Neural progenitor cell (in vitro differentiated cells): ENCODE results near the gene SKIC3. TPM values are rescaled to one million over a fixed set of nuclear protein-coding genes. Genes with fewer than 3 reads are reported as not detected.

ENCODE experiments used
- DNase-seq: peaks from one replicate; pipeline ENCODE4 v3.0.0-alpha.2; 2016; ENCODE audit warnings: low spot score
- H2AFZ ChIP-seq: fragments of 200-600 bp; sonication (generic); replicated peaks from 2 replicates; pipeline ENCODE4 v1.6.1; 2016; ENCODE audit warnings: antibody characterized with exemption
- H3F3A ChIP-seq: fragments of 200-600 bp; sonication (generic); 2 replicates; pipeline ENCODE4 v1.6.1; 2016; ENCODE audit warnings: antibody characterized with exemption, low read depth
- H3K27ac ChIP-seq: fragments of 200-600 bp; sonication (generic); 2 replicates; pipeline ENCODE4 v1.5.1; 2016; ENCODE audit warnings: mild to moderate bottlenecking
- H3K27me3 ChIP-seq: fragments of 200-600 bp; sonication (generic); 2 replicates; pipeline ENCODE4 v1.6.1; 2016; ENCODE audit warnings: mild to moderate bottlenecking, moderate library complexity
- H3K36me3 ChIP-seq: fragments of 200-600 bp; sonication (generic); 2 replicates; pipeline ENCODE4 v1.5.1; 2016
- H3K4me1 ChIP-seq: fragments of 200-600 bp; sonication (generic); 2 replicates; pipeline ENCODE4 v1.6.1; 2016; ENCODE audit warnings: mixed run types
- H3K4me2 ChIP-seq: fragments of 200-600 bp; sonication (generic); 2 replicates; pipeline ENCODE4 v1.6.1; 2016
- H3K4me3 ChIP-seq: fragments of 200-600 bp; sonication (generic); 2 replicates; pipeline ENCODE4 v1.5.1; 2016
- H3K79me2 ChIP-seq: fragments of 200-600 bp; sonication (generic); 2 replicates; pipeline ENCODE4 v1.6.1; 2016; ENCODE audit warnings: low read depth
- H3K9ac ChIP-seq: fragments of 200-600 bp; sonication (generic); 2 replicates; pipeline ENCODE4 v1.6.1; 2016
- H3K9me3 ChIP-seq: fragments of 200-600 bp; sonication (generic); 2 replicates; pipeline ENCODE4 v1.5.1; 2016; ENCODE audit warnings: low read depth
- H4K20me1 ChIP-seq: fragments of 200-600 bp; sonication (generic); 2 replicates; pipeline ENCODE4 v1.6.1; 2016; ENCODE audit warnings: low read depth
- H3K27ac Mint-ChIP-seq: 3 replicates; pipeline ENCODE4 v1.8.0; 2021; ENCODE audit warnings: mixed read lengths
- H3K27me3 Mint-ChIP-seq: 2 replicates; pipeline ENCODE4 v1.8.0; 2022; ENCODE audit warnings: low read depth, mild to moderate bottlenecking, inconsistent platforms, moderate library complexity, mixed read lengths; ENCODE audit not compliant: insufficient read depth
- H3K36me3 Mint-ChIP-seq: 3 replicates; pipeline ENCODE4 v1.8.0; 2021; ENCODE audit warnings: mixed read lengths
- H3K4me1 Mint-ChIP-seq: 3 replicates; pipeline ENCODE4 v1.8.0; 2021; ENCODE audit warnings: mixed read lengths
- H3K4me3 Mint-ChIP-seq: 3 replicates; pipeline ENCODE4 v1.8.0; 2021; ENCODE audit warnings: mild to moderate bottlenecking, moderate library complexity, mixed read lengths
- H3K9me3 Mint-ChIP-seq: 3 replicates; pipeline ENCODE4 v1.8.0; 2020; ENCODE audit warnings: mixed read lengths
- EZH2 ChIP-seq: fragments of 200-600 bp; sonication (generic); IDR thresholded peaks from 2 replicates; pipeline ENCODE4 v1.6.1; 2017; ENCODE audit warnings: antibody characterized with exemption, mild to moderate bottlenecking, moderate library complexity
- EZH2phosphoT487 ChIP-seq: fragments of 200-600 bp; sonication (generic); IDR thresholded peaks from 2 replicates; pipeline ENCODE4 v1.6.1; 2017; ENCODE audit warnings: antibody characterized with exemption
- total RNA-seq: library from RNA; depleted of rRNA; stranded (reverse); fragments of >200 nt; gene quantifications from 2 replicates; pipeline ENCODE4 v1.2.3, GENCODE V29; 2015; ENCODE audit warnings: low replicate concordance
- TF ChIP-seq, protein P1 (sequence below): fragments of 200-600 bp; sonication (generic); IDR thresholded peaks from 2 replicates; pipeline ENCODE4 v1.5.1; 2017; ENCODE audit warnings: antibody characterized with exemption, mild to moderate bottlenecking

Gene SKIC3
- total RNA-seq, 1 donor from 2014 or later = 132 TPM

DNA sequence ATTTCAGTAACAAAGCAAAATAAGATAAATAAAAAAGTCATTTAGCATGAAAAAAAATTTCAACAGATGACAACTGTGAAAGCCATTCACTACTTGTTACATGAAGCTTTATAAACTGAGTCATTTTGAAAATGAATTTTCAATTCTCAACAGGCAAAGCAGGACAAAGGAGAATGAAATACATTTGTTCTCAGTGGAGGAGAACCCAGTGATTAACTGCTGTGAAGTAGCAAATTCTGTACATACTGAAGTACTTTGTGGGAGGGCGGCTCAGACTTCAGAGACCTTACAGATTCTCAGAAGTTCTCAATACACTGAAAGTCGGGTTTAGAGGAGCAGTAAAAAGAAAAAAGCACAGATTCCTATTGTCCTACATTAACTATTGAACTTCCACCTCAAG, 21.7 kb downstream of the SKIC3 start:
- no peaks in the 10 kb centered on the region for H3K27me3 ChIP-seq
- DNase-seq = no peak
- no peaks in the 10 kb centered on the region for H3F3A ChIP-seq
- H3K4me2 ChIP-seq = no peak overlapping the region
- H3K4me3 ChIP-seq = no peak overlapping the region
- peaks cover 9% of the 10 kb centered on the region for H3K36me3 ChIP-seq
- no peaks in the 10 kb centered on the region for H3K4me1 Mint-ChIP-seq
- no peak overlapping the region for H3K4me3 Mint-ChIP-seq
- H3K27ac Mint-ChIP-seq = no peak overlapping the region
- H3K27me3 Mint-ChIP-seq = no peaks in the 10 kb centered on the region
- no peak overlapping the region for H2AFZ ChIP-seq
- no peak overlapping the region for H3K27ac ChIP-seq
- peaks cover 3% of the 10 kb centered on the region for H4K20me1 ChIP-seq
- peaks cover 17% of the 10 kb centered on the region for H3K36me3 Mint-ChIP-seq
- H3K79me2 ChIP-seq = no peaks in the 10 kb centered on the region
- H3K9ac ChIP-seq = no peak overlapping the region
- H3K9me3 Mint-ChIP-seq = no peaks in the 10 kb centered on the region
- H3K4me1 ChIP-seq = no peaks in the 10 kb centered on the region
- H3K9me3 ChIP-seq = no peaks in the 10 kb centered on the region
- TF ChIP-seq EZH2 = no peak
- TF ChIP-seq, protein P1, sequence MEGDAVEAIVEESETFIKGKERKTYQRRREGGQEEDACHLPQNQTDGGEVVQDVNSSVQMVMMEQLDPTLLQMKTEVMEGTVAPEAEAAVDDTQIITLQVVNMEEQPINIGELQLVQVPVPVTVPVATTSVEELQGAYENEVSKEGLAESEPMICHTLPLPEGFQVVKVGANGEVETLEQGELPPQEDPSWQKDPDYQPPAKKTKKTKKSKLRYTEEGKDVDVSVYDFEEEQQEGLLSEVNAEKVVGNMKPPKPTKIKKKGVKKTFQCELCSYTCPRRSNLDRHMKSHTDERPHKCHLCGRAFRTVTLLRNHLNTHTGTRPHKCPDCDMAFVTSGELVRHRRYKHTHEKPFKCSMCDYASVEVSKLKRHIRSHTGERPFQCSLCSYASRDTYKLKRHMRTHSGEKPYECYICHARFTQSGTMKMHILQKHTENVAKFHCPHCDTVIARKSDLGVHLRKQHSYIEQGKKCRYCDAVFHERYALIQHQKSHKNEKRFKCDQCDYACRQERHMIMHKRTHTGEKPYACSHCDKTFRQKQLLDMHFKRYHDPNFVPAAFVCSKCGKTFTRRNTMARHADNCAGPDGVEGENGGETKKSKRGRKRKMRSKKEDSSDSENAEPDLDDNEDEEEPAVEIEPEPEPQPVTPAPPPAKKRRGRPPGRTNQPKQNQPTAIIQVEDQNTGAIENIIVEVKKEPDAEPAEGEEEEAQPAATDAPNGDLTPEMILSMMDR = no peak
- TF ChIP-seq EZH2phosphoT487 = no peak

DNA sequence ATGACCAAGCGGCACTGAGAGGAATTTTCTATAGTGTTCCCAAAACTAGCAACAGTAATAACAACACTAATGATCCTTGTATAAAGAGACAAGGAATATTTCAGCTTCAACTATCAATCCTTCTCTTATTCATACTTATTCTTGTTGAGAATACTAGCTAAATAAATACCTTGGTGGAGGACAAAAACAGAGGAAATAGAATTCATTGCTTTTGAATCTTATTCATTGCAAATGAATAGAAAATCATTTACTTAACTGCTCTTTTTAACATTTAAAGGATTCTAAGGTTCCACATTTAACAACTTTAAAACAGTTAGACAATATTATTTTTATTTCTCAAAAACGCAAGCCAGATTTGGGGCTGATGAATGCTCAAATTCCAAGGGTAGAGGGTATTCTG, 22.4 kb downstream of the SKIC3 start:
- no peaks in the 10 kb centered on the region for H3K9me3 Mint-ChIP-seq
- H3K4me1 Mint-ChIP-seq = no peaks in the 10 kb centered on the region
- H3K4me3 Mint-ChIP-seq = no peak overlapping the region
- H3K9me3 ChIP-seq = no peaks in the 10 kb centered on the region
- H3K27me3 ChIP-seq = no peaks in the 10 kb centered on the region
- H3K27ac ChIP-seq = no peak overlapping the region
- H3K36me3 ChIP-seq = peaks cover 11% of the 10 kb centered on the region
- no peaks in the 10 kb centered on the region for H3K27me3 Mint-ChIP-seq
- peaks cover 20% of the 10 kb centered on the region for H3K36me3 Mint-ChIP-seq
- no peak overlapping the region for H3K27ac Mint-ChIP-seq
- H2AFZ ChIP-seq = no peak overlapping the region
- H3K9ac ChIP-seq = no peak overlapping the region
- H3K4me1 ChIP-seq = no peaks in the 10 kb centered on the region
- H3K79me2 ChIP-seq = no peaks in the 10 kb centered on the region
- H3K4me2 ChIP-seq = no peak overlapping the region
- H3K4me3 ChIP-seq = no peak overlapping the region
- TF ChIP-seq EZH2phosphoT487 = no peak
- TF ChIP-seq, protein P1 = no peak
- no peak for TF ChIP-seq EZH2
- no peak for DNase-seq
- peaks cover under 1% of the 10 kb centered on the region for H4K20me1 ChIP-seq
- H3F3A ChIP-seq = no peaks in the 10 kb centered on the region

- H3K4me1 Mint-ChIP-seq = no peaks in the 10 kb centered on the region
- no peak overlapping the region for H3K27ac Mint-ChIP-seq
- H3K36me3 Mint-ChIP-seq = peaks cover 18% of the 10 kb centered on the region
- H3K9me3 Mint-ChIP-seq = no peaks in the 10 kb centered on the region
- H3K4me1 ChIP-seq = no peaks in the 10 kb centered on the region
- H3K27ac ChIP-seq = no peak overlapping the region
- H3K4me2 ChIP-seq = no peak overlapping the region
- TF ChIP-seq EZH2phosphoT487 (no peak), EZH2 (no peak)
- TF ChIP-seq, protein P1 = no peak
- H3K27me3 ChIP-seq = no peaks in the 10 kb centered on the region
- H4K20me1 ChIP-seq = no peaks in the 10 kb centered on the region
- H3F3A ChIP-seq = no peaks in the 10 kb centered on the region
- no peaks in the 10 kb centered on the region for H3K9me3 ChIP-seq
- H3K4me3 Mint-ChIP-seq = no peak overlapping the region
- no peaks in the 10 kb centered on the region for H3K79me2 ChIP-seq
- no peak for DNase-seq
- no peak overlapping the region for H3K9ac ChIP-seq
- no peak overlapping the region for H3K4me3 ChIP-seq
- no peak overlapping the region for H2AFZ ChIP-seq
- H3K27me3 Mint-ChIP-seq = no peaks in the 10 kb centered on the region
- H3K36me3 ChIP-seq = peaks cover 11% of the 10 kb centered on the region
Measured at GRCh38 chr5:95531491-95531890, 23.3 kb downstream of the SKIC3 start.

DNA sequence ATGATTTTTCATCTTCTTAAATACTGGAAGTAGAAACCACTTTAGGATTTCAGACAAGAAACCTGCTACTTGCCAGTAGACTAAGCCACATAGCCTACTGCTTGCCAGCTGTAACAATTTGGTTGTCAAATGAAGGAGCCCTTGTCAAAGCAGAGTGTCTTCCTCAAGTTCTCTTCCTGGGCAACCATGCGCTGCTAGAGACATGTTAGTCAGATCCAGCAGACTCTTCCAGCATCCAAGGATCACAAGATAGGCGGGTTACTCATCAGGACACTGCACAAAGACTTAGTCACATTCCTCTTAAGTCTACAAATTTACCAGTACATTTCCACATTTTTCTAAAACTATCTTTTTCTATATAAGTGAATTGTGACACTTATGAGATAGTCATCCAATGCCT, 24.4 kb downstream of the SKIC3 start:
- Mint-ChIP-seq H3K27ac (no peak overlapping the region), H3K36me3 (peaks cover 15% of the 10 kb centered on the region)

More for the DNA sequence above, 24.4 kb downstream of the SKIC3 start:
- no peaks in the 10 kb centered on the region for H3K4me1 ChIP-seq
- no peak for TF ChIP-seq EZH2
- TF ChIP-seq EZH2phosphoT487 = no peak
- TF ChIP-seq, protein P1 = no peak
- H3K4me3 ChIP-seq = no peak overlapping the region
- H3K4me2 ChIP-seq = no peak overlapping the region
- H4K20me1 ChIP-seq = no peaks in the 10 kb centered on the region
- H3K9me3 ChIP-seq = no peaks in the 10 kb centered on the region
- H3F3A ChIP-seq = no peaks in the 10 kb centered on the region
- H3K9me3 Mint-ChIP-seq = no peaks in the 10 kb centered on the region
- no peak overlapping the region for H3K4me3 Mint-ChIP-seq
- H3K36me3 ChIP-seq = peaks cover 15% of the 10 kb centered on the region
- no peak for DNase-seq
- no peak overlapping the region for H2AFZ ChIP-seq
- no peaks in the 10 kb centered on the region for H3K4me1 Mint-ChIP-seq
- no peak overlapping the region for H3K9ac ChIP-seq
- no peak overlapping the region for H3K27ac ChIP-seq
- H3K79me2 ChIP-seq = no peaks in the 10 kb centered on the region
- no peaks in the 10 kb centered on the region for H3K27me3 Mint-ChIP-seq
- no peaks in the 10 kb centered on the region for H3K27me3 ChIP-seq
